ENCODE data around the gene VAPB. TPM values are rescaled to one million over a fixed set of nuclear protein-coding genes. Genes with fewer than 3 reads are reported as not detected.

The VAPB gene
- total RNA-seq, 4 donors from 2014 or later = 9.4 to 13.0 (median 11.0) TPM

- DNase-seq (ENCODE audit: low spot score in 2 of 2) = no peak
- 92 to 94% methylated on average over 7 of the region's 7 CpGs for WGBS, 2 donors
- TF ChIP-seq POLR2A (IDR thresholded peaks at IDR 0.05) (no peak), CTCF (IDR thresholded peaks at IDR 0.05) (no peak)
- intact Hi-C loops (cut with DNase I; ENCODE audit: low total_unique reads) = no loop called here
- no peak overlapping the region for H3K4me3 ChIP-seq (ENCODE audit: low read depth, poor library complexity, severe bottlenecking)
Observed at GRCh38 chr20:58381627-58382026, 7.4 kb upstream of the VAPB start.

- TF ChIP-seq CTCF (IDR thresholded peaks at IDR 0.05) (no peak), POLR2A (IDR thresholded peaks at IDR 0.05) (no peak)
- DNase-seq (ENCODE audit: low spot score in 2 of 2) = no peak
- 82 to 84% methylated on average over 4 of the region's 4 CpGs for WGBS, 2 donors
- intact Hi-C loops (cut with DNase I; ENCODE audit: low total_unique reads) = no loop called here
- no peak overlapping the region for H3K4me3 ChIP-seq (ENCODE audit: low read depth, poor library complexity, severe bottlenecking)
Observed at GRCh38 chr20:58382096-58382495, 6.9 kb upstream of the VAPB start.

GRCh38 chr20:58384821-58385220 lies 4.2 kb upstream of the VAPB start:
- no peak for TF ChIP-seq POLR2A (IDR thresholded peaks at IDR 0.05)
- TF ChIP-seq CTCF (IDR thresholded peaks at IDR 0.05) = no peak
- intact Hi-C loops (cut with DNase I; ENCODE audit: low total_unique reads) = no loop called here
- no peak overlapping the region for H3K4me3 ChIP-seq (ENCODE audit: low read depth, poor library complexity, severe bottlenecking)
- WGBS, 2 donors = 90 to 93% methylated on average over 5 of the region's 5 CpGs
- DNase-seq (ENCODE audit: low spot score in 2 of 2) = no peak

GRCh38 chr20:58388028-58388601 lies 914 bp upstream of the VAPB start:
- WGBS, 2 donors = 75% methylated on average over 4 of the region's 4 CpGs
- TF ChIP-seq CTCF (IDR thresholded peaks at IDR 0.05) (no peak), POLR2A (IDR thresholded peaks at IDR 0.05) (no peak)
- H3K4me3 ChIP-seq (ENCODE audit: low read depth, poor library complexity, severe bottlenecking) = no peak overlapping the region
- intact Hi-C loops (cut with DNase I; ENCODE audit: low total_unique reads) = no loop called here
- no peak for DNase-seq (ENCODE audit: low spot score in 2 of 2)

GRCh38 chr20:58389324-58389967 lies 417 bp downstream of the VAPB start:
- TF ChIP-seq CTCF (IDR thresholded peaks at IDR 0.05) (no peak), POLR2A (IDR thresholded peaks at IDR 0.05) (no peak)
- DNase-seq (ENCODE audit: low spot score in 2 of 2) = no peak
- WGBS, 2 donors = 1 to 3% methylated on average over 6 to 12 of the region's 56 CpGs
- intact Hi-C loops (cut with DNase I; ENCODE audit: low total_unique reads) = no loop called here
- H3K4me3 ChIP-seq (ENCODE audit: low read depth, poor library complexity, severe bottlenecking) = peak overlapping the region; percentile 85

Data from lower leg skin (tissue), 4 donors.